Caco-2 (cell line): ENCODE data around the gene CACNA1D. TPM values are rescaled to one million over a fixed set of nuclear protein-coding genes. Genes with fewer than 3 reads are reported as not detected.

Experiments
- BruUV-seq: library from RNA; stranded (reverse); fragments of 400-500 nt; replicated peaks from 2 replicates; lab custom pipeline; 2021; lab: Mats Ljungman, UMichigan
- CTCF ChIA-PET: fragments of 300-600 bp; sonication (Branson Sonifier 250); formaldehyde crosslinking; loops from one replicate; lab custom pipeline; 2022; ENCODE audit warnings: antibody characterized with exemption; lab: Charles Lee
- POLR2A ChIA-PET: fragments of 300-600 bp; sonication (Branson Sonifier 250); formaldehyde crosslinking; loops from one replicate; lab custom pipeline; 2022; ENCODE audit warnings: antibody characterized with exemption; lab: Charles Lee
- DNase-seq, 2 experiments: peaks; one replicate each; pipeline versions ENCODE4 v3.0.0 to v3.0.0-alpha.2; 2020 to 2022
- H3K27me3 ChIP-seq: replicated peaks from 2 replicates; pipeline ENCODE4 v1.6.0; 2011; ENCODE audit warnings: low read length; ENCODE audit not compliant: control insufficient read depth, insufficient read depth
- H3K36me3 ChIP-seq: 2 replicates; pipeline ENCODE4 v1.5.1; 2011; ENCODE audit warnings: low read length; ENCODE audit not compliant: control insufficient read depth, insufficient read depth
- H3K4me1 ChIP-seq: fragments of 250-450 bp; sonication (Bioruptor Pico); 2 replicates; pipeline ENCODE4 v1.5.1; 2020; ENCODE audit warnings: mild to moderate bottlenecking
- H3K4me3 ChIP-seq: 2 replicates; pipeline ENCODE4 v1.5.1; 2011; ENCODE audit warnings: low read depth, mild to moderate bottlenecking, control low read depth, low read length
- H3K9me3 ChIP-seq: fragments of 250-450 bp; sonication (Bioruptor Pico); 2 replicates; pipeline ENCODE4 v1.5.1; 2020; ENCODE audit warnings: mild to moderate bottlenecking, moderate library complexity
- H3K27ac Mint-ChIP-seq: one replicate; pipeline ENCODE4 v1.8.0; 2022; ENCODE audit warnings: mixed read lengths; ENCODE audit not compliant: unreplicated experiment
- H3K27me3 Mint-ChIP-seq: one replicate; pipeline ENCODE4 v1.8.0; 2022; ENCODE audit warnings: mixed read lengths; ENCODE audit not compliant: insufficient read depth, unreplicated experiment
- H3K36me3 Mint-ChIP-seq: one replicate; pipeline ENCODE4 v1.8.0; 2022; ENCODE audit warnings: mild to moderate bottlenecking, mixed read lengths; ENCODE audit not compliant: insufficient read depth, unreplicated experiment
- H3K4me1 Mint-ChIP-seq: one replicate; pipeline ENCODE4 v1.8.0; 2022; ENCODE audit warnings: low read depth, mixed read lengths; ENCODE audit not compliant: unreplicated experiment
- H3K4me3 Mint-ChIP-seq: one replicate; pipeline ENCODE4 v1.8.0; 2022; ENCODE audit warnings: mild to moderate bottlenecking, moderate library complexity, mixed read lengths; ENCODE audit not compliant: unreplicated experiment
- H3K9me3 Mint-ChIP-seq: one replicate; pipeline ENCODE4 v1.8.0; 2022; ENCODE audit warnings: mixed read lengths; ENCODE audit not compliant: unreplicated experiment
- CTCF ChIP-seq, 2 experiments: fragments of 200-600 bp in 1 of 2; IDR thresholded peaks; 1 replicate in 1 of 2; 2 replicates in 1 of 2; pipeline versions ENCODE4 v1.5.1 to v1.8.0; 2011 to 2022; ENCODE audit warnings: antibody characterized with exemption in 1 of 2, control low read depth in 1 of 2, inconsistent platforms in 1 of 2, low read depth in 1 of 2, low read length in 1 of 2, mild to moderate bottlenecking in 1 of 2, moderate library complexity in 1 of 2; ENCODE audit not compliant: insufficient read depth in 1 of 2, severe bottlenecking in 1 of 2, unreplicated experiment in 1 of 2
- intact Hi-C: fragments of 100-400 bp; cut with micrococcal nuclease; formaldehyde crosslinking; loops from one replicate; pipeline ENCODE4 v1.10.0; 2022; ENCODE audit not compliant: unreplicated experiment
- total RNA-seq: library from RNA; stranded (reverse); gene quantifications from 2 replicates; pipeline ENCODE4 v1.2.3, GENCODE V29; 2022

Gene CACNA1D
- total RNA-seq, 1 experiment from 2014 or later, result 13.3 TPM

GRCh38 chr3:53849916-53850315, 355.5 kb downstream of the CACNA1D start:
- BruUV-seq, result no TSS peak
- ChIA-PET CTCF (no interaction called here), POLR2A (no interaction called here)
- Mint-ChIP-seq H3K4me3 (no peak overlapping the region), H3K4me1 (peaks cover 8% of the 10 kb centered on the region), H3K27ac (no peak overlapping the region), H3K36me3 (peaks cover 13% of the 10 kb centered on the region), H3K27me3 (no peaks in the 10 kb centered on the region), H3K9me3 (no peaks in the 10 kb centered on the region)
- TF ChIP-seq CTCF (IDR thresholded peaks at IDR 0.05; ENCODE audit: insufficient read depth in 1 of 2, low read depth in 1 of 2, low read length in 1 of 2, severe bottlenecking in 1 of 2, unreplicated experiment in 1 of 2), result no peak
- DNase-seq, result no peak
- intact Hi-C loops, result loop anchor here (5.0 to 10.0 kb wide), 2 partner anchors 42 to 125 kb away; partner anchors contain the start of gene SELENOK
- Histone ChIP-seq H3K36me3 (peaks cover 2% of the 10 kb centered on the region; the same call in 1 of the 2 replicates), H3K4me3 (no peak overlapping the region), H3K9me3 (no peaks in the 10 kb centered on the region), H3K4me1 (peaks cover 6% of the 10 kb centered on the region), H3K27me3 (no peaks in the 10 kb centered on the region)

GRCh38 chr3:53850895-53851294, 356.5 kb downstream of the CACNA1D start:
- CTCF ChIA-PET, result no interaction called here
- Mint-ChIP-seq H3K4me1 (peaks cover 8% of the 10 kb centered on the region), H3K36me3 (peaks cover 13% of the 10 kb centered on the region), H3K27ac (no peak overlapping the region), H3K9me3 (no peaks in the 10 kb centered on the region), H3K4me3 (no peak overlapping the region), H3K27me3 (no peaks in the 10 kb centered on the region)
- POLR2A ChIA-PET, result no interaction called here
- intact Hi-C loops, result no loop called here
- DNase-seq, result no peak
- Histone ChIP-seq H3K36me3 (peaks cover 2% of the 10 kb centered on the region; the same call in 1 of the 2 replicates), H3K9me3 (no peaks in the 10 kb centered on the region), H3K4me1 (no peaks in the 10 kb centered on the region), H3K4me3 (no peak overlapping the region), H3K27me3 (no peaks in the 10 kb centered on the region)
- TF ChIP-seq CTCF (IDR thresholded peaks at IDR 0.05; ENCODE audit: insufficient read depth in 1 of 2, low read depth in 1 of 2, low read length in 1 of 2, severe bottlenecking in 1 of 2, unreplicated experiment in 1 of 2), result no peak
- BruUV-seq, result no TSS peak

- no TSS peak for BruUV-seq
- no peak for TF ChIP-seq CTCF (IDR thresholded peaks at IDR 0.05; ENCODE audit: insufficient read depth in 1 of 2, low read depth in 1 of 2, low read length in 1 of 2, severe bottlenecking in 1 of 2, unreplicated experiment in 1 of 2)
- H3K27me3 Mint-ChIP-seq, result no peaks in the 10 kb centered on the region
- no peaks in the 10 kb centered on the region for H3K9me3 ChIP-seq
- H3K4me1 ChIP-seq, result no peaks in the 10 kb centered on the region
- peaks cover 2% of the 10 kb centered on the region for H3K36me3 ChIP-seq
- intact Hi-C loops, result no loop called here
- no peaks in the 10 kb centered on the region for H3K9me3 Mint-ChIP-seq
- no peaks in the 10 kb centered on the region for H3K4me1 Mint-ChIP-seq
- H3K27ac Mint-ChIP-seq, result no peak overlapping the region
- H3K27me3 ChIP-seq, result no peaks in the 10 kb centered on the region
- POLR2A ChIA-PET, result no interaction called here
- DNase-seq, result no peak
- CTCF ChIA-PET, result no interaction called here
- H3K4me3 Mint-ChIP-seq, result no peak overlapping the region
- no peak overlapping the region for H3K4me3 ChIP-seq
- H3K36me3 Mint-ChIP-seq, result peaks cover 32% of the 10 kb centered on the region
Observed at GRCh38 chr3:53856964-53857363, 362.6 kb downstream of the CACNA1D start.
